CD14-positive monocyte (primary cell): ENCODE results near the gene HOXB5. TPM values are rescaled to one million over a fixed set of nuclear protein-coding genes. Genes with fewer than 3 reads are reported as not detected.

Experiments used
- DNase-seq, 3 donors: peaks; one replicate each; pipeline ENCODE4 v3.0.0-alpha.2; 2011 to 2022
- H2AFZ ChIP-seq: 2 replicates; pipeline ENCODE4 v1.6.0; 2012; ENCODE audit warnings: mild to moderate bottlenecking, low read depth, low read length, inconsistent platforms; ENCODE audit not compliant: insufficient read depth, poor library complexity, severe bottlenecking
- H3K27ac ChIP-seq, 2 donors: 1 replicate in 1 of 2; 2 replicates in 1 of 2; pipeline ENCODE4 v1.5.1; 2012 to 2013; ENCODE audit warnings: low read length in 2 of 2, control low read depth in 1 of 2, inconsistent platforms in 1 of 2, low read depth in 1 of 2, mild to moderate bottlenecking in 1 of 2
- H3K27me3 ChIP-seq, 2 donors: one replicate each; pipeline versions ENCODE4 v1.6.0 to v1.6.1; 2011 to 2013; ENCODE audit warnings: low read length in 2 of 2; ENCODE audit not compliant: control insufficient read depth in 2 of 2, insufficient read depth in 2 of 2
- H3K36me3 ChIP-seq, 2 donors: replicated peaks in 1 of 2; 1 replicate in 1 of 2; 2 replicates in 1 of 2; pipeline versions ENCODE4 v1.5.1 to v1.6.1; 2012 to 2013; ENCODE audit warnings: low read length in 2 of 2, control low read depth in 1 of 2, inconsistent platforms in 1 of 2, mild to moderate bottlenecking in 1 of 2; ENCODE audit not compliant: insufficient read depth in 2 of 2, control insufficient read depth in 1 of 2
- H3K4me1 ChIP-seq, 2 donors: 1 replicate in 1 of 2; 2 replicates in 1 of 2; pipeline versions ENCODE4 v1.5.1 to v1.6.1; 2012 to 2013; ENCODE audit warnings: low read length in 2 of 2, control low read depth in 1 of 2, inconsistent platforms in 1 of 2, mild to moderate bottlenecking in 1 of 2, moderate library complexity in 1 of 2; ENCODE audit not compliant: insufficient read depth in 2 of 2, control insufficient read depth in 1 of 2
- H3K4me2 ChIP-seq: replicated peaks from 2 replicates; pipeline ENCODE3; 2012; ENCODE audit warnings: low read length, moderate library complexity, mild to moderate bottlenecking; ENCODE audit not compliant: poor library complexity, severe bottlenecking; ENCODE audit errors: extremely low read depth
- H3K4me3 ChIP-seq, 3 experiments: fragments of 200-600 bp in 1 of 3; sonication (generic) in 1 of 3; replicated peaks in 1 of 3; 1 replicate in 2 of 3; 2 replicates in 1 of 3; pipeline ENCODE4 v1.5.1; 2011 to 2013; ENCODE audit warnings: low read length in 3 of 3, mild to moderate bottlenecking in 3 of 3, control low read depth in 2 of 3, low read depth in 2 of 3, inconsistent platforms in 1 of 3, moderate library complexity in 1 of 3
- H3K79me2 ChIP-seq: 2 replicates; pipeline ENCODE4 v1.6.0; 2012; ENCODE audit warnings: mild to moderate bottlenecking, control low read depth, inconsistent platforms, low read length, moderate library complexity; ENCODE audit not compliant: insufficient read depth
- H3K9ac ChIP-seq: 2 replicates; pipeline ENCODE4 v1.6.0; 2017; ENCODE audit warnings: low read length, mild to moderate bottlenecking; ENCODE audit not compliant: insufficient read depth, poor library complexity, severe bottlenecking
- H3K9me3 ChIP-seq, 2 donors: replicated peaks in 1 of 2; 1 replicate in 1 of 2; 2 replicates in 1 of 2; pipeline versions ENCODE4 v1.5.1 to v1.6.1; 2012 to 2013; ENCODE audit warnings: low read length in 2 of 2, control low read depth in 1 of 2; ENCODE audit not compliant: control insufficient read depth in 1 of 2, insufficient read depth in 1 of 2
- H4K20me1 ChIP-seq: 2 replicates; pipeline ENCODE4 v1.6.0; 2012; ENCODE audit warnings: mild to moderate bottlenecking, low read length, control low read depth, moderate library complexity; ENCODE audit not compliant: insufficient read depth
- H3K27ac Mint-ChIP-seq, 7 donors: one replicate each; pipeline ENCODE4 v1.8.0; 2020; ENCODE audit warnings: mild to moderate bottlenecking in 7 of 7, mixed read lengths in 7 of 7, moderate library complexity in 6 of 7, inconsistent platforms in 2 of 7
- H3K27me3 Mint-ChIP-seq, 3 donors: one replicate each; pipeline ENCODE4 v1.8.0; 2021 to 2022; ENCODE audit warnings: low read depth in 3 of 3, mild to moderate bottlenecking in 3 of 3, mixed read lengths in 3 of 3, moderate library complexity in 3 of 3, inconsistent platforms in 1 of 3
- H3K36me3 Mint-ChIP-seq, 2 donors: one replicate each; pipeline ENCODE4 v1.8.0; 2020; ENCODE audit warnings: mixed read lengths in 2 of 2, inconsistent platforms in 1 of 2, mild to moderate bottlenecking in 1 of 2
- H3K4me1 Mint-ChIP-seq: one replicate; pipeline ENCODE4 v1.8.0; 2020; ENCODE audit warnings: mild to moderate bottlenecking, mixed read lengths
- H3K4me3 Mint-ChIP-seq, 2 donors: one replicate each; pipeline ENCODE4 v1.8.0; 2020; ENCODE audit warnings: mild to moderate bottlenecking in 2 of 2, mixed read lengths in 2 of 2, moderate library complexity in 1 of 2
- H3K9me3 Mint-ChIP-seq, 7 donors: one replicate each; pipeline ENCODE4 v1.8.0; 2020 to 2022; ENCODE audit warnings: mixed read lengths in 7 of 7, mild to moderate bottlenecking in 6 of 7, moderate library complexity in 6 of 7, inconsistent platforms in 2 of 7
- WGBS: methylation state at CpG from one replicate; pipeline ENCODE4 v1.1.5; 2013; ENCODE audit warnings: missing lambda C conversion rate; ENCODE audit not compliant: insufficient coverage; 5-methylcytosine and 5-hydroxymethylcytosine counted together
- intact Hi-C, 2 donors: fragments of 100-400 bp; cut with micrococcal nuclease; formaldehyde crosslinking; loops; one replicate each; pipeline versions ENCODE4 v1.15.0 to v1.15.1; 2023
- polyA plus RNA-seq, 3 donors: library from polyadenylated mRNA; depleted of rRNA in 1 of 3; unstranded in 2 of 3; stranded (reverse) in 1 of 3; fragments of 300-500 nt in 2 of 3; fragments of >200 nt in 1 of 3; fragmentation: Illumina TruSeq in 2 of 3; gene quantifications; 1 replicate in 2 of 3; 2 replicates in 1 of 3; pipeline ENCODE4 v1.2.3, GENCODE V29; 2012 to 2021
- TF ChIP-seq, protein P1 (sequence below): fragments of 200-600 bp; IDR thresholded peaks from one replicate; pipeline ENCODE4 v1.8.0; 2022; ENCODE audit warnings: antibody characterized with exemption, mild to moderate bottlenecking

Gene HOXB5
- polyA plus RNA-seq, 3 donors = not detected

DNA sequence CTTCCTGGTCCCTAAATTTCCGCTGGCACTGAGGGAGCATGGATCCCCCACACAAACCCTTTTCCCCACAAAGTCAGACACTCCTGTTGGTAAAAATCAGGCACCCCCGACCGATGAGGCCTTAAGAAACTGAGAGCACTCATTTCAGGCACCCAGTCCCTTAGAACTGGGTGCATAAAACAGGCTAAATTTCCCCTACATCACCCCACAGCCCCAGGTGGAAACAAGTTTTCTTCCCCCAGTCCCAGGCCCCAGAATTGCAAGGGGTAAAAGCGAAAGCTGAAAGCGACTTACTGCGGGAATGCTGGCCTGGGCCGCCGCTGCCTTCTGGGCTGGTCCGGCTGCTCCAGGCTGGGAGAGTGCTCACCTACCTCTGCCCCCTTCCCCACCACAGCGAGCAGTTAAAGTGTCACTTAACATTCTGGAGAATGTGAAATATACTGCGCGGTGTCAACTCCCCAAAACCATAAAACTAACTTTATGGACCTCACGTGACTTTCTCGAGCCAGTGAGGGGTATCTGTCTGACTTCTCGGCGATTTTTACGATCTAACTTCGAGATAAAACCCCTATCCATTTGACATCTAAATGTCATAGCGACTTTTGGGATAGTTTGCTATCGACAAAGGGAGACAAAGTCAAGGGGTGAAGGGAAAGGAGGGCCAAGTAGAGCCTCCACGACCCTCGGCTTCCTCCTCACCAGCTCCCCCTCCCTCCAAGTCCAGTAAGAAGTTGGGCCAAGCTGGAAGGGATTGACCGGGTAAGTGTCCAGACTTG, 3.6 kb downstream of the HOXB5 start, which contains the start of gene HOXB3:
HOXB3 (minus strand) TSS at position 411 of the 776 bp plus-strand sequence. CDS start 37,767 bp downstream, outside the sequence.
- Mint-ChIP-seq H3K9me3 (peaks cover 0 to 33% (median 18%) of the 10 kb centered on the region in 7 donors), H3K27ac (no peak within 1 kb of the TSS), H3K4me3 (peak within 1 kb of the TSS; percentile 65 to 99), H3K27me3 (peaks cover 100% of the 10 kb centered on the region in 3 donors), H3K36me3 (peaks cover 8 to 40% of the 10 kb centered on the region in 2 donors), H3K4me1 (peaks cover 58% of the 10 kb centered on the region)
- DNase-seq = no peak
- H3K27me3 ChIP-seq = peaks cover 79 to 100% of the 10 kb centered on the region in 2 donors
- H3K9me3 ChIP-seq = peaks cover 0 to 14% of the 10 kb centered on the region in 2 donors
- H3K36me3 ChIP-seq = no peaks in the 10 kb centered on the region
- H4K20me1 ChIP-seq = no peaks in the 10 kb centered on the region
- H2AFZ ChIP-seq = peak within 1 kb of the TSS; percentile 62
- H3K4me2 ChIP-seq = peak within 1 kb of the TSS; percentile 57
- no peak within 1 kb of the TSS for H3K27ac ChIP-seq
- intact Hi-C loops = loop anchor here (5.0 kb wide), 2 partner anchors 98 to 253 kb away; no protein-coding TSS in a partner anchor
- no peak within 1 kb of the TSS for H3K9ac ChIP-seq
- no peaks in the 10 kb centered on the region for H3K79me2 ChIP-seq
- WGBS = 2% methylated on average over 8 of the region's 23 CpGs
- peaks cover 33 to 45% of the 10 kb centered on the region in 2 donors for H3K4me1 ChIP-seq
- H3K4me3 ChIP-seq = no peak within 1 kb of the TSS
- TF ChIP-seq, protein P1, sequence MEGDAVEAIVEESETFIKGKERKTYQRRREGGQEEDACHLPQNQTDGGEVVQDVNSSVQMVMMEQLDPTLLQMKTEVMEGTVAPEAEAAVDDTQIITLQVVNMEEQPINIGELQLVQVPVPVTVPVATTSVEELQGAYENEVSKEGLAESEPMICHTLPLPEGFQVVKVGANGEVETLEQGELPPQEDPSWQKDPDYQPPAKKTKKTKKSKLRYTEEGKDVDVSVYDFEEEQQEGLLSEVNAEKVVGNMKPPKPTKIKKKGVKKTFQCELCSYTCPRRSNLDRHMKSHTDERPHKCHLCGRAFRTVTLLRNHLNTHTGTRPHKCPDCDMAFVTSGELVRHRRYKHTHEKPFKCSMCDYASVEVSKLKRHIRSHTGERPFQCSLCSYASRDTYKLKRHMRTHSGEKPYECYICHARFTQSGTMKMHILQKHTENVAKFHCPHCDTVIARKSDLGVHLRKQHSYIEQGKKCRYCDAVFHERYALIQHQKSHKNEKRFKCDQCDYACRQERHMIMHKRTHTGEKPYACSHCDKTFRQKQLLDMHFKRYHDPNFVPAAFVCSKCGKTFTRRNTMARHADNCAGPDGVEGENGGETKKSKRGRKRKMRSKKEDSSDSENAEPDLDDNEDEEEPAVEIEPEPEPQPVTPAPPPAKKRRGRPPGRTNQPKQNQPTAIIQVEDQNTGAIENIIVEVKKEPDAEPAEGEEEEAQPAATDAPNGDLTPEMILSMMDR = no peak

DNA sequence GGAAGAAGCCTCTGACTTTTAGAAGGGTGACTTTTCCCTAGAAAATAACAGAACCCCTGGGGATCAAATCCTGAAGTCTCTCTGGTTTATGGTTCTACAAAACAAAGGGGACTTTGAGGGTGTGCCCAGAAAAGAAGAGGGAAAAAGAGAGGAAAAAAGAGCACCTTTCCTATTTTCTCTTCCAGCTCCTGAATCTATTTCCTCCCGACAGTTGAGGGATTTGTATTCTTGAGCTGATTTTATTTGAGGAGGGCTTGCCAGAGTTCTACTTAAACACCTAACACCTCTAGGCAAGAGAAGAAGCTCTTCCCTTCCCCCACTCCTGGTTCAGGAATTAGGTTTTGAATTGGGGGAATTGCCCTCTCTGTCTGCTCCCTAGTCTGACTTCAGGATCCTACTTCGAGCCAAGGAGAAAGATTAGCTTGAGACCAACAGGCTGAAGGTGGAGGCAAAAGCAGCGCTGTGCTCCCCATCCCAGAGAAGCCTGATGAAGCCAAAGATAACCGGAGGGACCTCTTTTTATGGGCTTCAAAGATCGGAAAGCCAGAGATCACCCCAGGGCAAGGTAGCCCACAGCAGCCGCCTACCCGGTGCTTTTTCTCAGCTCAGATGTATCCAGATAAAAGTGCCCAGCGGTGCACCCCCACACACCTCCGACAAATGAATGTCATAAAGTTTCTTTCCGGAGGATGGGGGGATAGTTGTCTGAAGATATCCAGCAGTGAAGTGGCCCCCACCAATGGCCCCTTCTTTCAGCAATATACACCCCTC, 4.3 kb downstream of the HOXB5 start:
- Histone ChIP-seq H3K79me2 (no peaks in the 10 kb centered on the region), H3K4me3 (no peak overlapping the region), H3K27me3 (peaks cover 84 to 99% of the 10 kb centered on the region in 2 donors), H3K27ac (no peak overlapping the region), H3K4me2 (peak overlapping the region; percentile 57), H2AFZ (no peak overlapping the region), H3K36me3 (no peaks in the 10 kb centered on the region), H3K9ac (no peak overlapping the region), H3K9me3 (peaks cover 0 to 14% of the 10 kb centered on the region in 2 donors), H4K20me1 (no peaks in the 10 kb centered on the region), H3K4me1 (peaks cover 35 to 47% of the 10 kb centered on the region in 2 donors)
- H3K36me3 Mint-ChIP-seq = peaks cover 8 to 40% of the 10 kb centered on the region in 2 donors
- H3K4me1 Mint-ChIP-seq = peaks cover 59% of the 10 kb centered on the region
- TF ChIP-seq, protein P1 = no peak
- H3K27me3 Mint-ChIP-seq = peaks cover 100% of the 10 kb centered on the region in 3 donors
- H3K4me3 Mint-ChIP-seq = peak overlapping the region in 1 of 2 donors; percentile 99
- intact Hi-C loops = no loop called here
- DNase-seq = no peak
- WGBS = 5% methylated on average over 3 of the region's 10 CpGs
- peaks cover 0 to 38% (median 16%) of the 10 kb centered on the region in 7 donors for H3K9me3 Mint-ChIP-seq
- no peak overlapping the region for H3K27ac Mint-ChIP-seq
